CD14-positive monocyte (primary cell): ENCODE results near the gene BMP2K. TPM values are rescaled to one million over a fixed set of nuclear protein-coding genes. Genes with fewer than 3 reads are reported as not detected.
A peak's percentile ranks its signal among the peaks of the same experiment; 100 is the strongest.

ENCODE experiments used
- DNase-seq, 3 donors: peaks; one replicate each; pipeline ENCODE4 v3.0.0-alpha.2; 2011 to 2022
- H2AFZ ChIP-seq: 2 replicates; pipeline ENCODE4 v1.6.0; 2012; ENCODE audit warnings: mild to moderate bottlenecking, low read depth, low read length, inconsistent platforms; ENCODE audit not compliant: insufficient read depth, poor library complexity, severe bottlenecking
- H3K27ac ChIP-seq, 2 donors: 1 replicate in 1 of 2; 2 replicates in 1 of 2; pipeline ENCODE4 v1.5.1; 2012 to 2013; ENCODE audit warnings: low read length in 2 of 2, control low read depth in 1 of 2, inconsistent platforms in 1 of 2, low read depth in 1 of 2, mild to moderate bottlenecking in 1 of 2
- H3K27me3 ChIP-seq, 2 donors: one replicate each; pipeline versions ENCODE4 v1.6.0 to v1.6.1; 2011 to 2013; ENCODE audit warnings: low read length in 2 of 2; ENCODE audit not compliant: control insufficient read depth in 2 of 2, insufficient read depth in 2 of 2
- H3K36me3 ChIP-seq, 2 donors: replicated peaks in 1 of 2; 1 replicate in 1 of 2; 2 replicates in 1 of 2; pipeline versions ENCODE4 v1.5.1 to v1.6.1; 2012 to 2013; ENCODE audit warnings: low read length in 2 of 2, control low read depth in 1 of 2, inconsistent platforms in 1 of 2, mild to moderate bottlenecking in 1 of 2; ENCODE audit not compliant: insufficient read depth in 2 of 2, control insufficient read depth in 1 of 2
- H3K4me1 ChIP-seq, 2 donors: 1 replicate in 1 of 2; 2 replicates in 1 of 2; pipeline versions ENCODE4 v1.5.1 to v1.6.1; 2012 to 2013; ENCODE audit warnings: low read length in 2 of 2, control low read depth in 1 of 2, inconsistent platforms in 1 of 2, mild to moderate bottlenecking in 1 of 2, moderate library complexity in 1 of 2; ENCODE audit not compliant: insufficient read depth in 2 of 2, control insufficient read depth in 1 of 2
- H3K4me2 ChIP-seq: replicated peaks from 2 replicates; pipeline ENCODE3; 2012; ENCODE audit warnings: low read length, moderate library complexity, mild to moderate bottlenecking; ENCODE audit not compliant: poor library complexity, severe bottlenecking; ENCODE audit errors: extremely low read depth
- H3K4me3 ChIP-seq, 3 experiments: fragments of 200-600 bp in 1 of 3; sonication (generic) in 1 of 3; replicated peaks in 1 of 3; 1 replicate in 2 of 3; 2 replicates in 1 of 3; pipeline ENCODE4 v1.5.1; 2011 to 2013; ENCODE audit warnings: low read length in 3 of 3, mild to moderate bottlenecking in 3 of 3, control low read depth in 2 of 3, low read depth in 2 of 3, inconsistent platforms in 1 of 3, moderate library complexity in 1 of 3
- H3K79me2 ChIP-seq: 2 replicates; pipeline ENCODE4 v1.6.0; 2012; ENCODE audit warnings: mild to moderate bottlenecking, control low read depth, inconsistent platforms, low read length, moderate library complexity; ENCODE audit not compliant: insufficient read depth
- H3K9ac ChIP-seq: 2 replicates; pipeline ENCODE4 v1.6.0; 2017; ENCODE audit warnings: low read length, mild to moderate bottlenecking; ENCODE audit not compliant: insufficient read depth, poor library complexity, severe bottlenecking
- H3K9me3 ChIP-seq, 2 donors: replicated peaks in 1 of 2; 1 replicate in 1 of 2; 2 replicates in 1 of 2; pipeline versions ENCODE4 v1.5.1 to v1.6.1; 2012 to 2013; ENCODE audit warnings: low read length in 2 of 2, control low read depth in 1 of 2; ENCODE audit not compliant: control insufficient read depth in 1 of 2, insufficient read depth in 1 of 2
- H4K20me1 ChIP-seq: 2 replicates; pipeline ENCODE4 v1.6.0; 2012; ENCODE audit warnings: mild to moderate bottlenecking, low read length, control low read depth, moderate library complexity; ENCODE audit not compliant: insufficient read depth
- H3K27ac Mint-ChIP-seq, 7 donors: one replicate each; pipeline ENCODE4 v1.8.0; 2020; ENCODE audit warnings: mild to moderate bottlenecking in 7 of 7, mixed read lengths in 7 of 7, moderate library complexity in 6 of 7, inconsistent platforms in 2 of 7
- H3K27me3 Mint-ChIP-seq, 3 donors: one replicate each; pipeline ENCODE4 v1.8.0; 2021 to 2022; ENCODE audit warnings: low read depth in 3 of 3, mild to moderate bottlenecking in 3 of 3, mixed read lengths in 3 of 3, moderate library complexity in 3 of 3, inconsistent platforms in 1 of 3
- H3K36me3 Mint-ChIP-seq, 2 donors: one replicate each; pipeline ENCODE4 v1.8.0; 2020; ENCODE audit warnings: mixed read lengths in 2 of 2, inconsistent platforms in 1 of 2, mild to moderate bottlenecking in 1 of 2
- H3K4me1 Mint-ChIP-seq: one replicate; pipeline ENCODE4 v1.8.0; 2020; ENCODE audit warnings: mild to moderate bottlenecking, mixed read lengths
- H3K4me3 Mint-ChIP-seq, 2 donors: one replicate each; pipeline ENCODE4 v1.8.0; 2020; ENCODE audit warnings: mild to moderate bottlenecking in 2 of 2, mixed read lengths in 2 of 2, moderate library complexity in 1 of 2
- H3K9me3 Mint-ChIP-seq, 7 donors: one replicate each; pipeline ENCODE4 v1.8.0; 2020 to 2022; ENCODE audit warnings: mixed read lengths in 7 of 7, mild to moderate bottlenecking in 6 of 7, moderate library complexity in 6 of 7, inconsistent platforms in 2 of 7
- WGBS: methylation state at CpG from one replicate; pipeline ENCODE4 v1.1.5; 2013; ENCODE audit warnings: missing lambda C conversion rate; ENCODE audit not compliant: insufficient coverage; 5-methylcytosine and 5-hydroxymethylcytosine counted together
- intact Hi-C, 2 donors: fragments of 100-400 bp; cut with micrococcal nuclease; formaldehyde crosslinking; loops; one replicate each; pipeline versions ENCODE4 v1.15.0 to v1.15.1; 2023
- polyA plus RNA-seq, 3 donors: library from polyadenylated mRNA; depleted of rRNA in 1 of 3; unstranded in 2 of 3; stranded (reverse) in 1 of 3; fragments of 300-500 nt in 2 of 3; fragments of >200 nt in 1 of 3; fragmentation: Illumina TruSeq in 2 of 3; gene quantifications; 1 replicate in 2 of 3; 2 replicates in 1 of 3; pipeline ENCODE4 v1.2.3, GENCODE V29; 2012 to 2021
- TF ChIP-seq, protein P1 (sequence below): fragments of 200-600 bp; IDR thresholded peaks from one replicate; pipeline ENCODE4 v1.8.0; 2022; ENCODE audit warnings: antibody characterized with exemption, mild to moderate bottlenecking

The BMP2K gene
- polyA plus RNA-seq, 3 donors: 11.8 to 39.7 (median 21.6) TPM

- TF ChIP-seq, protein P1, sequence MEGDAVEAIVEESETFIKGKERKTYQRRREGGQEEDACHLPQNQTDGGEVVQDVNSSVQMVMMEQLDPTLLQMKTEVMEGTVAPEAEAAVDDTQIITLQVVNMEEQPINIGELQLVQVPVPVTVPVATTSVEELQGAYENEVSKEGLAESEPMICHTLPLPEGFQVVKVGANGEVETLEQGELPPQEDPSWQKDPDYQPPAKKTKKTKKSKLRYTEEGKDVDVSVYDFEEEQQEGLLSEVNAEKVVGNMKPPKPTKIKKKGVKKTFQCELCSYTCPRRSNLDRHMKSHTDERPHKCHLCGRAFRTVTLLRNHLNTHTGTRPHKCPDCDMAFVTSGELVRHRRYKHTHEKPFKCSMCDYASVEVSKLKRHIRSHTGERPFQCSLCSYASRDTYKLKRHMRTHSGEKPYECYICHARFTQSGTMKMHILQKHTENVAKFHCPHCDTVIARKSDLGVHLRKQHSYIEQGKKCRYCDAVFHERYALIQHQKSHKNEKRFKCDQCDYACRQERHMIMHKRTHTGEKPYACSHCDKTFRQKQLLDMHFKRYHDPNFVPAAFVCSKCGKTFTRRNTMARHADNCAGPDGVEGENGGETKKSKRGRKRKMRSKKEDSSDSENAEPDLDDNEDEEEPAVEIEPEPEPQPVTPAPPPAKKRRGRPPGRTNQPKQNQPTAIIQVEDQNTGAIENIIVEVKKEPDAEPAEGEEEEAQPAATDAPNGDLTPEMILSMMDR: no peak
- no peaks in the 10 kb centered on the region for H3K4me1 ChIP-seq
- H3K36me3 Mint-ChIP-seq: peaks cover 43 to 46% of the 10 kb centered on the region in 2 donors
- H3K4me2 ChIP-seq: no peak overlapping the region
- H3K27ac Mint-ChIP-seq: peak overlapping the region in 2 of 7 donors; percentile 37 to 84
- no peaks in the 10 kb centered on the region for H3K27me3 ChIP-seq
- WGBS: 77% methylated on average over 1 of the region's 2 CpGs
- no peak for DNase-seq
- H3K4me3 Mint-ChIP-seq: no peak overlapping the region
- intact Hi-C loops: loop anchor here (5.0 to 10.0 kb wide), 3 partner anchors 88 to 898 kb away; partner anchors contain the start of gene BMP2K (in 1 of the 2)
- H3K9me3 Mint-ChIP-seq: no peaks in the 10 kb centered on the region
- H3K9me3 ChIP-seq: no peaks in the 10 kb centered on the region
- H3K36me3 ChIP-seq: peaks cover 53 to 80% of the 10 kb centered on the region in 2 donors
- no peak overlapping the region for H2AFZ ChIP-seq
- H3K27me3 Mint-ChIP-seq: no peaks in the 10 kb centered on the region
- no peak overlapping the region for H3K27ac ChIP-seq
- H3K4me1 Mint-ChIP-seq: peaks cover 2% of the 10 kb centered on the region
- H4K20me1 ChIP-seq: peaks cover 34% of the 10 kb centered on the region
- no peak overlapping the region for H3K9ac ChIP-seq
- H3K4me3 ChIP-seq: no peak overlapping the region
- H3K79me2 ChIP-seq: no peaks in the 10 kb centered on the region
Observed at GRCh38 chr4:78862314-78862737, 86.2 kb downstream of the BMP2K start.

- no peak overlapping the region for H3K9ac ChIP-seq
- H3K4me2 ChIP-seq: no peak overlapping the region
- no peaks in the 10 kb centered on the region for H3K27me3 ChIP-seq
- WGBS: no CpG with 5 or more reads among the region's 5 CpGs
- no peak overlapping the region for H3K27ac Mint-ChIP-seq
- H3K9me3 ChIP-seq: no peaks in the 10 kb centered on the region
- H3K36me3 ChIP-seq: peaks cover 63 to 86% of the 10 kb centered on the region in 2 donors
- H3K27me3 Mint-ChIP-seq: no peaks in the 10 kb centered on the region
- H3K4me3 Mint-ChIP-seq: no peak overlapping the region
- TF ChIP-seq, protein P1: no peak
- no peaks in the 10 kb centered on the region for H3K79me2 ChIP-seq
- no peak overlapping the region for H2AFZ ChIP-seq
- H3K9me3 Mint-ChIP-seq: no peaks in the 10 kb centered on the region
- no peak for DNase-seq
- no peaks in the 10 kb centered on the region for H3K4me1 ChIP-seq
- peaks cover 50 to 52% of the 10 kb centered on the region in 2 donors for H3K36me3 Mint-ChIP-seq
- no peak overlapping the region for H3K4me3 ChIP-seq
- peaks cover 2% of the 10 kb centered on the region for H3K4me1 Mint-ChIP-seq
- intact Hi-C loops: loop anchor here (5.0 to 10.0 kb wide), 3 partner anchors 89 to 899 kb away; partner anchors contain the start of gene BMP2K (in 1 of the 2)
- no peak overlapping the region for H3K27ac ChIP-seq
- H4K20me1 ChIP-seq: peaks cover 32% of the 10 kb centered on the region
Observed at GRCh38 chr4:78863254-78863869, 87.2 kb downstream of the BMP2K start.
